HAP-1 (cell line): ENCODE data around the gene ZNF280B.
"Not testable (repeated sequence)": the region's sequence is repeated elsewhere in the genome, so short reads cannot be mapped to it uniquely, and the experiment has no call there.

ENCODE experiments used
- DNase-seq, 2 experiments: peaks; one replicate each; pipeline ENCODE4 v3.0.0-alpha.2; 2016 to 2020; ENCODE audit warnings: low spot score in 2 of 2
- H3K27me3 ChIP-seq: fragments of 250-450 bp; sonication (Bioruptor Pico); 2 replicates; pipeline ENCODE4 v1.5.1; 2020; ENCODE audit warnings: low read depth, mild to moderate bottlenecking, moderate library complexity
- H3K36me3 ChIP-seq: fragments of 250-450 bp; sonication (Bioruptor Pico); replicated peaks from 2 replicates; pipeline ENCODE4 v1.5.1; 2020; ENCODE audit warnings: mild to moderate bottlenecking
- H3K4me1 ChIP-seq: fragments of 250-450 bp; sonication (Bioruptor Pico); 2 replicates; pipeline ENCODE4 v1.5.1; 2020; ENCODE audit warnings: mild to moderate bottlenecking
- H3K4me3 ChIP-seq: fragments of 250-450 bp; sonication (Bioruptor Pico); 2 replicates; pipeline ENCODE4 v1.5.1; 2020; ENCODE audit warnings: mild to moderate bottlenecking, moderate library complexity
- H3K9me3 ChIP-seq: fragments of 250-450 bp; sonication (Bioruptor Pico); 2 replicates; pipeline ENCODE4 v1.5.1; 2020; ENCODE audit warnings: mild to moderate bottlenecking, moderate library complexity
- in situ Hi-C: fragments of 300-500 bp; cut with MboI; formaldehyde crosslinking; loops from 3 replicates; pipeline ENCODE4 v1.14.3; 2020; ENCODE audit warnings: low sequenced_read_pairs, inconsistent platforms, mixed read lengths

ZNF280B gene

DNA sequence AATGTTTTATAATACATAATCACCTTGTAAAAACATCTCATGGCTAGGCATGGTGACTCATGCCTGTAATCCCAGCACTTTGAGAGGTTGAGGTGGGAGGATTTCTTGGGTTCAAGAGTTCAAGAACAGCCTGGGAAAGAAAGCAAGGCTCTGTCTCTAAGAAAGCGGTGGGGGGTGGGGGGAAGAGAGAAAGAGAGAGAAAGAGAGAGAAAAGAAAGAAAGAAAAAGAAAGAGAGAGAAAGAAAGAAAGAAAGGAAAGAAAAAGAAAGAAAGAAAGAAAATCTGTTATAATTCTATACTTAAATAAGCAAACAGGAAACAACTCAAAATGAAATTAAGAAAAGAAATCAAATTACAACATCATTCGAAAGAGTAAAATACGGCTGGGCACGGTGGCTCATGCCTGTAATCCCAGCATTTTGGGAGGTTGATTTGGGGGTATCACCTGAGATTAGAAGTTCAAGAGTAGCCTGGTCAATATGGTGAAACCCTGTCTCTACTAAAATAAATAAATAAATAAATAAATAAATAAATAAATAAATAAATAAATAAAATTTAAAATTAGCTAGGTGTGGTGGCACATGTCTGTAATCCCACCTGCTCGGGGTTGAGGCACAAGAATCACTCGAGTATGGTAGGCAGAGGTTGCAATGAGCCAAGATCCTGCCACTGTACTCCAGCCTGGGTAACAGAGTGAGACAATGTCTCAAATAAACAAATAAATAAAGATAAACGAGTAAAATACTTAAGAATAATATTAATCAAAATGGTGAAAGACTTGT is 65.4 kb downstream of the ZNF280B start:
- in situ Hi-C loops: no loop called here
- Histone ChIP-seq H3K9me3 (no peaks in the 10 kb centered on the region), H3K4me3 (no peak overlapping the region), H3K4me1 (0 out of 2 replicates have a peak, but pooled peaks cover 2% of the 10 kb centered on the region), H3K36me3 (no peaks in the 10 kb centered on the region), H3K27me3 (no peaks in the 10 kb centered on the region)
- DNase-seq: no peak

DNA sequence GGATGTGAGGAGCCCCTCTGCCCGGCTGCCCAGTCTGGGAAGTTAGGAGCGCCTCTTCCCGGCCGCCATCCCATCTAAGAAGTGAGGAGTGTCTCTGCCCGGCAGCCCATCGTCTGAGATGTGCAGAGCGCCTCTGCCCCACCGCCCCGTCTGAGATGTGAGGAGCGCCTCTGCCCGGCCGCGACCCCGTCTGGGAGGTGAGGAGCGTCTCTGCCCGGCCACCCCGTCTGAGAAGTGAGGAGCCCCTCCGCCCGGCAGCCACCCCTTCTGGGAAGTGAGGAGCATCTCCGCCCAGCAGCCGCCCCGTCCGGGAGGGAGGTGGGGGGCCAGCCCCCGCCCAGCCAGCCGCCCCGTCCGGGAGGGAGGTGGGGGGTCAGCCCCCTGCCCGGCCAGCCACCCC is 66.9 kb downstream of the ZNF280B start:
- H3K4me3 ChIP-seq, H3K9me3 ChIP-seq, in situ Hi-C loops, H3K27me3 ChIP-seq, H3K36me3 ChIP-seq, H3K4me1 ChIP-seq, DNase-seq: not testable (repeated sequence)

DNA sequence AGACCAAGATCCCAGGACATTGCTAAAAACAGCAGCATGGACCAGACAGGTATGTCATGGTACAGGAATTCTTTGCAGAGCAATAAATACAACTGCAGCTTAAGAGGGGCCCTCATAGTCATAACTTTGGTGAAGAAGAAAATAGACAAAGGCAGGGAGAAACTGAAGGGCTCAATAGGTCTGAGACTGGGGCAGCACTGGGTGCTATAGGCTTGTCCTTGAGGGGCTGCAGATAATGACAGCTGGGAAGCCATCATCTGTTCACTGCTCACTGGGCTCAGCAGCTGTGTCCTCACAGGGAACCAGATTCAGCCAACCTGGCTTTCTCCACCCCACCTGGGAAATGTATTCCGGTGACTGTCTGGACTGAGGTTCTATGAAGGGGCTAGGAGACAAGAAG is 68.4 kb downstream of the ZNF280B start:
- H3K36me3 ChIP-seq: no peaks in the 10 kb centered on the region
- H3K4me1 ChIP-seq: 0 out of 2 replicates have a peak, but pooled peaks cover 2% of the 10 kb centered on the region
- no peaks in the 10 kb centered on the region for H3K9me3 ChIP-seq
- H3K27me3 ChIP-seq: no peaks in the 10 kb centered on the region
- no peak for DNase-seq
- no peak overlapping the region for H3K4me3 ChIP-seq
- in situ Hi-C loops: no loop called here
